ENCODE results near the gene CTCF.

Gene CTCF

DNA sequence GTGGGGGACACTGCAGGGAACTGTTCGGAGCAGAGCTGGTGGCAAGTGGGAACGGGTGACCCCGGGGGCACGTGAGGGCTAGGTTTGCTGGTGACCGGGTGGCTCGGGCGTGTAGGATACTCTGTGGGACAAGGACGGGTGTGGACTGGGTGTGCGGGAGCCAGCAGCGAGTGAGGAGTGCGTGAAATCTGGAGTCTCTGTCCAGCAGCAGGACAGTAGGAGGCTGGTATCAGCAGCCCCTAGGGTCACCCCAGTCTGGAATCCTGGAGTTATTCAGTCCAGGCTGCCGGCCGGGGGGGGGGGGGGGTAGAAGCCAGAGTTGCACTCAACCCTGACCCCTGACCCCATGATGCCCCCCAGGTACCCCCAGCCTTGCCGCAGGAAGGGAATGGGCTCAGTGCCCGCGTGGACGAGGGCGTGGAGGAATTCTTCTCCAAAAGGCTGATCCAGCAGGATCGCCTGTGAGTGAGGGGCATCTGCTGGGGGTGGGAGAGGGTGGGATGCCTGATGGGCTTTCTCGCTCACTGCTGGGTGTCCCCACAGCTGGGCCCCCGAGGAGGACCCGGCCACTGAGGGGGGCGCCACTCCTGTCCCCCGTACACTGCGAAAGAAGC, 91.6 kb downstream of the CTCF start:
- DNase-seq: no peak

DNA sequence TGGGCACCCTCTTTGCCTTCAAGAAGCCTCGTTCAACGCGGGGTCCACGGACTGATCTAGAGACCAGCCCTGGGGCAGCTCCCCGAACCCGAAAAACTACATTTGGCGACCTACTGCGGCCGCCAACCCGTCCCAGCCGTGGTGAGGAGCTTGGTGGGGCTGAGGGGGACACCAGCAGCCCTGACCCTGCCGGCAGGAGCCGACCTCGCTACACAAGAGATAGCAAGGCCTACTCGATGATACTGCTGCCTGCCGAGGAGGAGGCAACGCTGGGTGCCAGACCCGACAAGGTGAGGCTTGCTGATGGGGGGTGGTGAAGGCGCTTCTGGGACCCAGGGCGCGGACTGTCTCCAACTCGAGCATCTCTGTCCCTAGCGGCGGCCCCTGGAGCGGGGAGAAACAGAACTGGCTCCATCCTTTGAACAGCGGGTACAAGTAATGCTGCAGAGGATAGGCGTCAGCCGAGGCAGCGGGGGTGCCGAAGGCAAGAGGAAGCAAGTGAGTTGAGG, 92.1 kb downstream of the CTCF start:
- DNase-seq: no peak

DNA sequence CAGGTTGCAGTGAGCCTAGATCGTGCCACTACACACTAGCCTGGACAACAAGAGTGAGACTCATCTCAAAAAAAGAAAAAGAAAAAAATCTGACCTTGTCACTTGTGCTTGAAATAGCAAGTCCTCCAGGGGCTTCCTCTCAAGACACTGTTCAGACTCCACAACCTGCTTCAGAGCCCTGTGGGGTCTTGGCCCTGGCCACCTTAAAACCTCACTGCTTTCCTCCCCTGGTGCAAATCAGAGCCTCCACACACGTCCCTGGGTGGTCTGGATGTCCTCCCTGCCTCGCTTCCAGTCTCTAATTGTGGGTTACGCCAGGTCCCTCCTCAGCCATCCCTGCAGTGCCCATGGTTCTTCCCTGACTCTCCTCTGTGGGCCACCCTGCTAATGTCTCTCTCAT, 93.0 kb downstream of the CTCF start:
- DNase-seq: no peak

DNA sequence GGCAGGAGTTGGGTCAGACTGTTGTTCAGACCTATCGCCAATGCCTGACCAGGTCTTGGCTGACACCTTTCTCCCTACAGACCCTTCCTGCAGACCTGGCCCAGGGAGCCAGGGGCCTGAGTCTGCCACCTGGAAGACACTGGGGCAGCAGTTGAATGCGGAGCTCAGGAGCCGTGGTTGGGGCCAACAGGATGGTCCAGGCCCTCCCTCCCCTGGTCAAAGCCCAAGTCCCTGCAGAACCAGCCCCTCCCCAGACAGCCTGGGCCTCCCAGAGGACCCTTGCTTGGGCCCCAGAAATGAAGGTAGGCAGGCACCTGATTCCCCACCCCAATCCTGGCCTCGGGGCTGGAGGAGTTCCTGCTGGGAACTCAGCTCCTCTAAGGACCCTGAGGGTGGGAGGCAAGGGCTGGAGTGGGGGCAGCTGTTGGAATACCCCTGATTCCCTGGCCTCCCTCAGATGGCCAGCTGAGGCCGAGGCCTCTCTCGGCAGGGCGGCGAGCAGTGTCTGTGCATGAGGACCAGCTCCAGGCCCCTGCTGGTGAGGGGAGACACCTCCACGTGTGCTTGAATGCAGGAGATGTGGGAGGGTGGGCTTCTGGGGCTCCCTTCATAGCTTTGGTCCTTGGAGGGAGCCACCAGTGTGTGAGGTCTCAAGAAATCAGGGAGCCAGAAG, 94.2 kb downstream of the CTCF start:
- DNase-seq: no peak

DNA sequence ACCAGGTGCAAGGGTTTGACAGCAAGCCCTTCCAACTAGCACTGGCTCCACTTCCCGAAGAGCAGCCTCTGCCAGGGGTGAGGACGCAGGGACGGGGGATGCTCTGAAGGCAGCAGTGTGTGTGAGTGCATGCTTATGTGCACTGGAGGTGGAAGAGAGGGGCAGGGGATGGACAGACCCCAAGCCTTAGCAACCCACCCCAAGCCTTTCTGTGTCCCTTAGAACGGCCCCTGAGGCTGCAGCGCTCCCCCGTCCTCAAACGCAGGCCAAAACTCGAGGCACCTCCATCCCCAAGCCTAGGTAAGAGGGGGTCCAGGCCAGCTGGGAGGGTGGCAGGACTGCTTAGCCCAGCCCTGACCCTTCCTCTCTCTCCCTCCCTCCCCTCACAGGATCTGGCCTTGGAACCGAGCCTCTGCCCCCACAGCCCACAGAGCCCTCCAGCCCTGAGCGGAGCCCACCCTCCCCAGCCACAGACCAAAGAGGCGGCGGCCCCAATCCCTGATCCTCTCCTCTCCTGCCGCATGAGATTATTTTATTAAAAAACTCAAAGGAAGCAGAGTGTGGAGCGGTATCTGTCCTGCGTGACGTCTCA, 94.8 kb downstream of the CTCF start:
- no peak for DNase-seq

DNA sequence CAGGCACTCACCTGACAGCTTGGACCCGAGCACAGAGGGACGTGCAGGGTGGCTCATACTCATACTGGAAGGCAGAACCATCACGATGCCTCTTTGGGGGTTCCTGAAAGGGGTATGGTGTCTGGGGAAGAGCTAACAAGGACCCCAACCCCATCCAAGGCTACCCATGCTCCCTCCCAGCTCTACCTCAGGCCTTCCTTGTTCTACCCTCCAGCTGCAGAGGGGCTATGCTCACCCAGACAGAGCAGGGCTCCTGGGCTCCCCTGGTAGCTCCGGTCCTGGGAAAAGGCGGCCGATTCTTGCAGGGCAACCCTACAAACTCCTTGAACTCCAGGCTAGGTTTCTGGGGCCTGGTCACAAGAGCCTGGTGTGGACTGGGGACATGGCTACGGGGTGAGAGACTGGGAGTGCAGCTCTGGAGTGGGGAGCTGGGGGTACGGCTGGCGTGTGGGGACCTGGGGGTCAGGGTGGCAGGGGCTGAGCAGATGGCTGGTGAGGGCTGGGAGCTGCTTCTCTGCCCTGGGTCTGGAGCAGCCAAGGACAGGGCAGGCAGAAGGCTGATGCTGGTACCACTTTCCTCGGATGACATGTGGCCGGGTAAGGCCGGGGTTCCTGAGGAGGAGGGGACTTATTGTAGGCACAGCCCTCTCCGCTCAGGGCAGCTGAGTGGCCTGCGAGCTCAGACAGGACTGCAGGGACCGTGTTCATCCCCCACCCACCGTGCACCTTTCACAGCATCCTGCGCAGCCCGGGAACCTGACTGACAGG, 95.6 kb downstream of the CTCF start:
- no peak for DNase-seq

DNA sequence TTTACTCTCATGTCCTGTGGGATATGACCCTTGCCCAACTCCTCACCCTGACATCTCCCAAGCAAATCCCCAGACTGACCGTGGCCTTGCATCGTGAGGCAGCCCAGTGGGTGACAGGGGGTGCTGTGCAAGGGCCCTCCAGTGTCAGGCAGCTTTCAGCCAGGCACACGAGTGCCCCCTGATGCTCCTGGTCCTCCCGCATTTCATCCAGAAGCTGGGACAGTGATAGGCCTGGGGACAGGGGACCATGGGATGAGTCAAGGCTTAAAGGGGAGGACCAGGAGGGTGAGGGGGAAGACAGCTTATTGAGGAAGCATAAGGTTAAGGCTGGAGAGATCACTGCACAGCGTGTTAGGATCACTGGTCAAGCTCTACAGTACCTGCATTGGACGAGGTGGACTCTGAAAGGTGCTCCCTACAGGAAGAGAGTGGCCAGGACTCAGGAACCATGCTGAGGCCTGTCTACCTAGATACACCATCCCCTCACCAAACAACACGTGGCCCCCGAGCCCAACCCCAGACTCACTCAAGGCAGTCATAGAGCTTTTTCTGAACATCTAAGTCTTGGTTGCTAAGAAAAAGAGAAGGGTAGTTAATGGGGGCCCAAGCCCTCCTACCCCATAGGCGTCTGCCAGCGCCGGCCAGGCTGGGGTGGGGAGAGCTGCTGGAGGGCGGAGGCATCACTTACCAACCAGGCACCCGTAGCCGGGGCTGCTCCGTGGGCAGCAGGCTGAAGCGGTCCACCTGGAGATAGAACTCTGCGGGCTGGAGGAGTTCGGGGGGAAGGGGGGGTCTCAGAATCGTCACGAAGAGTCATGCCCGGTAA, 96.7 kb downstream of the CTCF start:
- DNase-seq: no peak

DNA sequence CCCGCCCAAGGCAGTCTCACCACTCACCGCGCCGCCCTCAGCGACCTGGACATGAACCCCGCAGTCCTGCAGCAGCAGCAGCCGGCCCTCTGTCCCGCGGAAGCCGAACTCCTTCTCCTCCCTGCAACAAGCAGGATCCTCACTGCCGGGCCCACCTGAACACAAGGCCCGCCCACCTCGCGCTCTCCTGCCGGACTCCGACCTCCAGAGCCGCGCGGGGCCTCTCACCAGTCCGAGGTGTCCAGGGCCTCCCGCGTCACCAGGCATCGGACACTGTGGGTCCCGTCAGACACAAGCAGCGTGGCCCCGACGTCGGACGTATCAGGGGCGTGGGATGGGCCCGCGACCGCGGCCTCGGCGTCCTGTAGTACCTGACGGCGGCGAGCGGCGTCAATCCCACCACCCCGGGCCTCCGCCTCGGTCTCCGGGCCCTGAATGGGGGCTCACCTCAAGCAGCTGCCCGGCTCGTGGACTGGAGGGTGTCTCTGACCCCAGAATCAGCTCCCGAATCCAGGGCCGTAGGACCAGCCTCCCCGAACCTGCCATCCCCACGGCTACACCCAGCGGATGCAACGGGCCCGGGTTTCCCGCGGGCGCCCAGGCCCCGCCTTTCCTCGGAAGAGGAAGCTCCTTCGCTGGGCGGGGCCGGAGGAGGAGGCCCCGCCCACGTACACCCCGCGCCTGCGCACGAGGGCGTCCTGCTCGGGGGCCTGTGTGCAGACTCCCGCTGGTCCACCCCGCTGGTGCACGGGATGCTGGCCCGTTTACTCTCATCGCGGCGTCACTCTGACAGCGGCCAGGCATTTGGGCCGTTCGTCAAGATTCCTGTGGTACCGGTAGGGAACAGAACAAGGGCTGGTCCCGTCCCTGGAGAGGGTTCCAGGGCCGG, 97.6 kb downstream of the CTCF start, which contains the start of gene ACD:
ACD (minus strand) TSS at position 586 of the 889 bp plus-strand sequence; CDS start at position 546, 40 bp downstream.
- peak; percentile 79 for DNase-seq

DNA sequence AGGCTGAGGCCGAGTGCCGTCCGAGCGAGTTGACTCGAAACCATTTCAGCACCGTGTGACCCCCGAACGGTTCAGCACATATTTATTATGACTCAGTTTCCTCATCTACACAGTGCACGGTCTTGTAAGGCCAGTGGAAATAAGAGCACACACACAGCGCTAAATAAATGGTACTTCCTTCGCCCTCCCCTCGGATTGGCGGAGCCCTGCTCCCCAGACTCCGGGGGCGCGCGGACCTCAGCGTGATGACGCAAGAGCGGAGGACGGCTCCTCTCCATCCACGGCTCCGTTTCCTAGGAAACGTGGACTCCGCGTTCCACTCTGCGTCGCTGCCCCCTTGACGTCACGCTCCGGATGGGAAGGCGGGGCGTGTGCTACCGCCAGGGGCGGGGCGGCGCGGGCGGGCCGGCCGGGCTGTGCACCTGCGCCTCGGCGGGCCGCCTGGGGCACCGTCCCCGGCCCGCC, 98.3 kb downstream of the CTCF start, which contains the start of gene PARD6A:
PARD6A (plus strand) TSS at position 397 of the 465 bp plus-strand sequence. CDS start 79 bp downstream, outside the sequence.
- DNase-seq: peak; percentile 98

DNA sequence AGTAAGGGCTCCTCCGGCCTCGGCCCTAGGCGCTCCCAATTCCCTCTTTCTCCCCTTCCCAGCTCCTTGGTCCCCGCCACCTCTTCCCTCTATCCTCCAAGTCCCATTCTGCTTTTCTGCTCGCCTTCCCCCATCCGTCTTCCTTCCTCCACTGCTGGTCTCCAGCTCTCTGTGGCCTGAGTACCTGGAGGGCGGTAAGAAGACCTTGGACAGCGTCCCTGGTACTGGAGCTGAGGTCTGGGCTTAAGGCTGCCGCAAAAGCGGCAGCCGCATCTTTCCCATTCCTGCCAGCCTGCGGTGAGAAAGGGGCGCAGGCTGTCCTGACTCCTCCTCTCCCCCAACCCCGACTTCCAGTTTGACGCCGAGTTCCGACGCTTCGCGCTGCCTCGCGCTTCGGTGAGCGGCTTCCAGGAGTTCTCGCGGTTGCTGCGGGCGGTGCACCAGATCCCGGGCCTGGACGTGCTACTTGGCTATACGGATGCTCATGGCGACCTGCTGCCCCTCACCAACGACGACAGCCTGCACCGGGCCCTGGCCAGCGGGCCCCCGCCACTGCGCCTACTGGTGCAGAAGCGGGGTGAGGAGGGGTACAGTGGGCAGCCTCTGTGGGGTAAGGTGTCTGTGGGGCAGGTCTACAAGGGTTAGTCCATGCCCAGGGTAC, 98.9 kb downstream of the CTCF start:
- DNase-seq: peak; percentile 17

DNA sequence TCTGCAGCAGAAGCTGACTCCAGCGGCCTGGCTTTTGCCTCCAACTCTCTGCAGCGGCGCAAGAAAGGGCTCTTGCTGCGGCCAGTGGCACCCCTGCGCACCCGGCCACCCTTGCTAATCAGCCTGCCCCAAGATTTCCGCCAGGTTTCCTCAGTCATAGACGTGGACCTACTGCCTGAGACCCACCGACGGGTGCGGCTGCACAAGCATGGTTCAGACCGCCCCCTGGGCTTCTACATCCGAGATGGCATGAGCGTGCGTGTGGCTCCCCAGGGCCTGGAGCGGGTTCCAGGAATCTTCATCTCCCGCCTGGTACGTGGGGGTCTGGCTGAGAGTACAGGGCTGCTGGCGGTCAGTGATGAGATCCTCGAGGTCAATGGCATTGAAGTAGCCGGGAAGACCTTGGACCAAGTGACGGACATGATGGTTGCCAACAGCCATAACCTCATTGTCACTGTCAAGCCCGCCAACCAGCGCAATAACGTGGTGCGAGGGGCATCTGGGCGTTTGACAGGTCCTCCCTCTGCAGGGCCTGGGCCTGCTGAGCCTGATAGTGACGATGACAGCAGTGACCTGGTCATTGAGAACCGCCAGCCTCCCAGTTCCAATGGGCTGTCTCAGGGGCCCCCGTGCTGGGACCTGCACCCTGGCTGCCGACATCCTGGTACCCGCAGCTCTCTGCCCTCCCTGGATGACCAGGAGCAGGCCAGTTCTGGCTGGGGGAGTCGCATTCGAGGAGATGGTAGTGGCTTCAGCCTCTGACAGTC, 99.7 kb downstream of the CTCF start:
- no peak for DNase-seq

DNA sequence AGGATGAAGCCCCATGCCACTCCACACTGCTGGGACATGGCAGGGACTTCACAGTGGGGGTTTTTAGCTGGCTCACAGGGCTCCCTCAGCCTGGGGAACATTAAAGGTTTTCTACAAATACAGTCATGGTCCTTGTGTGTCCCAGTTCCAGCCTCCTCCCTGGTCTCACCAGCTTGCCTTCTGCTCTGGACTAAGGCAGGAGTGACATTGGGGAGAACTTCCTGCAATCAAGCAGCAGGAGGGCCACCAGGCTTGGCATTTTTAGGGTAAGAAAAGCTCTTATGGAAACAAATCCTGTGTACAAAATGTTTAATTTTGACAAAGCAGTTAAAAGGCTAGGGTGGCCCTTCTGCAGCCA, 100.3 kb downstream of the CTCF start:
- no peak for DNase-seq

DNA sequence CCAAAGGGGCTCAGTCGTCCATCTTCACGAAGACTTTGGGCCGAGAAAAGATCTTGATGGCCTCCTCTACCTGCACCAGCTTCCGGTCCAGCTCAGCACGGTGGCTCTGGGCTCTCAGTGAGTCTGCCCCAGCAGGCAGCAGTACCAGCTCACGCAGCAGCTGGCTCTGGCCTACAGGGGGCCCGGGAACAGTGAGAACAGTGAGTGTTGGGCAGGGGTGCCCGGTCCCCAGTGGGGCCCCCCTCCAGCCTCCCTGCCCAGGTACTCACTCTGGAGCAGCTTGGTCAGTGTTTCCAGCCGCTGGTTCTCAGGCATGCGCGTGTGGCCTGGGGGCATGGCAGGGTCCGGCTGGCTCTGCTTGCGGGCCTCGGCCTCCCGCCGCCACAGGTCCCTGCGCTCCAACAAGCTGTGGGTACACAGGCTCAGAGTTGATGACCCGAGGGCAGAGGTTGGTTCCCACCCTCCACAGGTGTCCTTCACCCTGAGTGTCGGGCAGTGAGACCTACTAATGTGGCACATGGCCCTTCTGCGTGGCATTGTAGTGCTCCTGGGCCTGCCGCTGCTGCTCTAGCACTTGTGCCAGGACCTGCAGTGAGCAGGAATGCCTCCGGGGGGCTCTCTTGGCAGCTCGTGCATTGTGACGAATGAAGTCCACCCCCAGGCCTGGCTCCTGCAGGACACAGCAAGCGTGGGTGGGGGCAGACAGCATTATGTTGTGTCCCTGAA, 101.0 kb downstream of the CTCF start:
- no peak for DNase-seq

DNA sequence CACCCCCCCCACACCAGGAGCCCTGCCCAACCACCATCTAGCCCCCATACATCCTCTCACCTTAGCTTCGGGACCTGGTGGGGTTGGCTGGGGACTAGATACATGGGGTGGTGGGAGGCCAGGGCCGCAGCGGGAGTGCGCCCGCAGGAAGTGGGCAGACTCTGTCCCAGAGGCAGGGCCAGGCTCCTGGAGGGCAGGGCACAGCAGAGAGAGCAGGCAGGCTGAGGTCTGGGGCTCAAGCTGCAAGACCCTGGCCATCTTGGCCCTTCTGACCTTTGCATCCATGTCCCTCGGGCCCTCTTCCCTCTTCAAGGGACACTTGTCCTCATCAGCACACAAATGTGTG, 101.5 kb downstream of the CTCF start:
- DNase-seq: no peak

DNA sequence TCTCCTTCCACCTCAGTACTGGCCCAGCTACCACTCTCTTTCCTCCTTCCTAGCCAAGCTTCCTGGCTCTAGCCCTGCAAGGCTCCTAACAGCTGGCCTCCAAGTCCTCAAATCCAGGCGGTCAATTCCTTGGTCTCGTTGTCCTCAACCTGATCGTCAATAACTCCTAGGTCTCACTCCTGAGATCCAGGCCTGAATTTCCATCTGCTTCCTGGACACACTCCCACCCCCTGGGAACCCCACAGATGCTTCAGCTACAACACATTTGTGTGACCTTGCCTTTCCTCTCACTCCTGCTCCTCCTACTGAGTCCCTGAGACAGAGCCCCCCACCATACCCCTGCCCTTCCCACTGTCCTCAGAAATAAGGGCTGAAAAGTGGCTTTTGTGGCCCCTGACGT, 101.9 kb downstream of the CTCF start:
- no peak for DNase-seq

DNA sequence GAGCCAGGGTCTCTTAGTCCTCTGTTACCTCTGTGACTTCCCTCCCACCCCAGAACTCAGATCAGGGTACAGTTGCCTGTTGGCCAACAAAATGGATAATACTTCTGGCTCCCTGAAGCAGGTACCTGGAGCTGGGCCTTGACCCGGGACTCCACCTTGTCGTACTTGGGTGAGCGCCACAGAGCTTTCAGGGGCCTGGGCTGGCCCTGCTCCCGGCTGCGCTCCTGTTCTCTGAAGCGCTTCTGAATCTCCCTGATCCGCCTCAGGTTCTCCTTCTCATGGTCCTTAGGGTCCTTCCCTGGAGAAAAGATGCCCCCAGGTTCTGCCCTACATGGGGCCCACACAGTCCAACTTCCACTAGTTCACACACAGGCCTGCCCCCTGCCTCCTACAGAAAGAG, 102.5 kb downstream of the CTCF start:
- DNase-seq: no peak

DNA sequence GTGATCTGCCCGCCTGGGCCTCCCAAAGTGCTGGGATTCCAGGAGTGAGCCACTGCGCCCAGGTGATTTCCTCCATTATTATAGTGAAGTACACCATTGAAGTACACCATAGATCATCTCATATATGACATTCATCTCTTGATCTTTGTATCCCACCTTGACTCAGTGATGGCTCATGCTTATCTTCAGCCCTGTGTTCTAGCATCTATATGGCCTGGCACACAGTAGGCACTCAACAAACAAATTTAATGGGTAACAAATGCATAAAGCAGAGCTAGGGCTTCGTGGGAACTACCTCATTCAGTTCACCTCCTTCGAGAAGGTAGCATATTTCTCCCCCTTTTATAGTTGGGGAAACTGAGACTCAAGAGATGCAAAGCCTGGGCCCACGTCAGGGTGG, 103.3 kb downstream of the CTCF start:
- DNase-seq: no peak

DNA sequence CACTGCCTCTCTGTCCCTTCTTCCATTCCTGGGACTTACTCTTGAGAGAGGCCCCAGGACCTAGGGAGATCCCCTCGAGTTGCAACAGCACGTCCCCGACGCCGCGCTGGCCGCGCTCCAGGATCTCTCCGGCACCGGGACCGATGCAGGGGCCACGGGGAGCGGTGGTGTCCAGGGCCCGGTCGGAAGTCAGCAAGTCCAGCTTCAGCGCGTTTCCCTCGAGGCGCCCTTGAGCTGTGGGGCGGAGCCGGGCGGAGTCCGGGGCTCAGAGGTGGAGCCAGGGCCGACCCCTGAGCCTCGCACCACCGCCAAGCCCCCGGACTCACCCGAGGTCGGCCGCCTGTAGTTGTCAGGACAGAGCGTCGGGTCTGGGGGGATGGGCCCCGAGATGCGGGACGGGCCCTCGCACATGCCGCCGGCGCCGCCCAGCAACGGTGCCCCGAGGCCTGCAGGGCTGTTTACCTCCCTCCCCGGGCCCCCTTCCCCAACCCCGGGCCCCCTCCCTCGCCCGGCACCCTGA, 103.8 kb downstream of the CTCF start:
- DNase-seq: no peak
